Neural crest cell (in vitro differentiated cells): ENCODE results near the gene WDFY3. TPM values are rescaled to one million over a fixed set of nuclear protein-coding genes. Genes with fewer than 3 reads are reported as not detected.

Experiments
- DNase-seq: peaks from one replicate; pipeline ENCODE4 v3.0.0; 2021; ENCODE audit warnings: low read depth, mixed read lengths, low spot score
- H3K27ac Mint-ChIP-seq: one replicate; pipeline ENCODE4 v1.8.0; 2021; ENCODE audit warnings: mild to moderate bottlenecking, mixed read lengths; ENCODE audit not compliant: unreplicated experiment
- H3K27me3 Mint-ChIP-seq: 2 replicates; pipeline ENCODE4 v1.8.0; 2021; ENCODE audit warnings: low read depth, mild to moderate bottlenecking, mixed read lengths
- H3K36me3 Mint-ChIP-seq: 2 replicates; pipeline ENCODE4 v1.8.0; 2021; ENCODE audit warnings: low read depth, mild to moderate bottlenecking, mixed read lengths
- H3K4me1 Mint-ChIP-seq: 2 replicates; pipeline ENCODE4 v1.8.0; 2021; ENCODE audit warnings: mixed read lengths
- H3K4me3 Mint-ChIP-seq: one replicate; pipeline ENCODE4 v1.8.0; 2021; ENCODE audit warnings: mild to moderate bottlenecking, mixed read lengths
- H3K9me3 Mint-ChIP-seq: 2 replicates; pipeline ENCODE4 v1.8.0; 2021; ENCODE audit warnings: mixed read lengths
- total RNA-seq: library from RNA; stranded (reverse); gene quantifications from 2 replicates; pipeline ENCODE4 v1.2.1, GENCODE V29; 2021
- TF ChIP-seq, protein P1 (sequence below): fragments of 200-600 bp; sonication (generic); conservative IDR thresholded peaks from 2 replicates; pipeline ENCODE4 v1.5.0; 2021; ENCODE audit warnings: antibody characterized with exemption, mild to moderate bottlenecking

WDFY3 gene
- total RNA-seq, 1 donor from 2014 or later = 53.5 TPM

DNA sequence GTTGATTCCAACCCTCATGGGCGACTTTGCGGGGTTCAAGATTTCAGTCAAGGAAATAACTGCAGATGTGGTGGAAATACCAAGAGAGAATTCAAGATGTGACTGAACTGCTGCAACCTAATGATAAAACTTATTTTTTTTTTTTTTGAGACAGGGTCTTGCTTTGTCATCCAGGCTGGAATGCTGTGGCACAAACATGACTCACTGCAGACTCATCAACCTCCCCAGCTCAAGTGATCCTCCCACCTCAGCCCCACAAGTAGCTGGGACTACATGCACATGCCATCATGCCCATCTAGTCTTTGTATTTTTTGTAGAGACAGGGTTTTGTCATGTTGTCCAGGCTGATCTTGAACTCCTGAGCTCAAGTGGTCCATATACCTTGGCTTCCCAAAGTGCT, 19.5 kb upstream of the WDFY3 start:
- no peak overlapping the region for H3K4me3 Mint-ChIP-seq
- no peaks in the 10 kb centered on the region for H3K4me1 Mint-ChIP-seq
- no peak overlapping the region for H3K27ac Mint-ChIP-seq
- TF ChIP-seq, protein P1, sequence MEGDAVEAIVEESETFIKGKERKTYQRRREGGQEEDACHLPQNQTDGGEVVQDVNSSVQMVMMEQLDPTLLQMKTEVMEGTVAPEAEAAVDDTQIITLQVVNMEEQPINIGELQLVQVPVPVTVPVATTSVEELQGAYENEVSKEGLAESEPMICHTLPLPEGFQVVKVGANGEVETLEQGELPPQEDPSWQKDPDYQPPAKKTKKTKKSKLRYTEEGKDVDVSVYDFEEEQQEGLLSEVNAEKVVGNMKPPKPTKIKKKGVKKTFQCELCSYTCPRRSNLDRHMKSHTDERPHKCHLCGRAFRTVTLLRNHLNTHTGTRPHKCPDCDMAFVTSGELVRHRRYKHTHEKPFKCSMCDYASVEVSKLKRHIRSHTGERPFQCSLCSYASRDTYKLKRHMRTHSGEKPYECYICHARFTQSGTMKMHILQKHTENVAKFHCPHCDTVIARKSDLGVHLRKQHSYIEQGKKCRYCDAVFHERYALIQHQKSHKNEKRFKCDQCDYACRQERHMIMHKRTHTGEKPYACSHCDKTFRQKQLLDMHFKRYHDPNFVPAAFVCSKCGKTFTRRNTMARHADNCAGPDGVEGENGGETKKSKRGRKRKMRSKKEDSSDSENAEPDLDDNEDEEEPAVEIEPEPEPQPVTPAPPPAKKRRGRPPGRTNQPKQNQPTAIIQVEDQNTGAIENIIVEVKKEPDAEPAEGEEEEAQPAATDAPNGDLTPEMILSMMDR = no peak
- no peak for DNase-seq
- H3K9me3 Mint-ChIP-seq = peaks cover 6% of the 10 kb centered on the region
- H3K36me3 Mint-ChIP-seq = peaks cover 14% of the 10 kb centered on the region
- H3K27me3 Mint-ChIP-seq = no peaks in the 10 kb centered on the region

DNA sequence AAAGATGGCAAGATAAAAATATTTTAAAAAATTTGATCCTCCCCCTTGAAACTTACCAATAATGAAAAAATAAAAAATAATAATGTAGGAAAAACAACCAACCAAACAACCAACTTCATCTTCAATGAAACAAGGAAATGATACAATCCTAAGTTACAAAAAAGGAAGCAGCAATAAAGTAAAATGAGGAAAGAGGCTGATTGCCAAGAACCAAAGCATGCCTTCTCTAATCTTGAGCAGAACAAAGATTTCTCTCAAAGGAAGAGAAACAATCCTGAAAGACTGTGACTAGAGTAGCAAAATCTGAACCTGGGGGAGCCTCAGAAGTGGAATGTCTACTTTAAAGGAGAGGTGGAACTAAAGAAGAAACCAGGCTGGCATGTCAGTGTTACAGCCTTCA, 10.9 kb upstream of the WDFY3 start:
- H3K9me3 Mint-ChIP-seq = no peaks in the 10 kb centered on the region
- no peaks in the 10 kb centered on the region for H3K27me3 Mint-ChIP-seq
- TF ChIP-seq, protein P1 = no peak
- H3K27ac Mint-ChIP-seq = no peak overlapping the region
- H3K36me3 Mint-ChIP-seq = peaks cover 3% of the 10 kb centered on the region
- no peak for DNase-seq
- H3K4me1 Mint-ChIP-seq = no peaks in the 10 kb centered on the region
- no peak overlapping the region for H3K4me3 Mint-ChIP-seq

DNA sequence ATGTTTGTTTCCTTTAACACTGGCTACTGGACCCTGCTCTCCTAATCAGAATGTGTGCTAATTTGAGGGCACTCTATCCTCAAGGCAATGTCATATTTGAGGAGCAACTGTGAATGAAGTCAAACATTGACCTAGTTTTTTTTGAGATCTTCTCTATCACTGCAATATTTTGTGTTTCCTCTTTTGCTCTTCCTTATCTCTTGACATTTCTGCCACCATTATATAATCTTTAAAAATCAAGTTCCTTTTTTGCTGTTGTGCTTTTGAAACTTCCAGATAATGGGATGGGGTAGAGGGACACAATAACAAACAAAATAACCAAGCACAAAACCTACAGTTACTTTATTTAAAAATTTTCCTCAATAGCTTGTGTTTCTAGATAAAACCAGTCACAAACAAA, 7.4 kb upstream of the WDFY3 start:
- Mint-ChIP-seq H3K27me3 (no peaks in the 10 kb centered on the region), H3K4me1 (peaks cover 3% of the 10 kb centered on the region), H3K4me3 (no peak overlapping the region), H3K9me3 (no peaks in the 10 kb centered on the region), H3K36me3 (no peaks in the 10 kb centered on the region), H3K27ac (no peak overlapping the region)
- DNase-seq = no peak
- TF ChIP-seq, protein P1 = no peak

DNA sequence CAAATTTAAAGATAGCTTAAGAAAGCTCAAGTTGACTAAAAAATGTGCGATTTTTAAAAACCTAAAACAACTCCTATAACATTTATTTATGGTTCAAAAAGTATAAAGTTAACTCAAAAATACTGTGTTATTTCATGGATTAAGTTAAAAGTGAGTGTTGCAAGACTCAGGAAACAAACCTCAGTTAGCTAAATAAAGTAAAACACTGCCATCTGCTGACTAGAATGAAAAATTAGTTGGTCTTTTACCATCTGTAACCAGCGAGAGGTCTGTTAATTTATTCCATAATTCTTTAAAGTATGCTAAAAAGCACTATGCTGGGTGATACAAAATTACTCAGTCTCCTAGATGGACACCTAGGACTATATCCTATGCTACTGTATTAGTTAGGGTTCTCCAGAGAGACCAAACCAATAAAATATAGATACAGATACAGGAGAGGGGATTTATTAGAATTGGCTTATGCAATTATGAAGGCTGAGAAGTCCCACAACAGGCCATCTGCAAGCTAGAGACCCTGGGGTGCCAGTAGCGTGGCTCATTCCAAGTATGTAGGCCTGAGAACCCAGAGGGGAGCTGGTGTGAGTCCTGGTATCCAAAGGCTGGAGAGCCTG, 4.9 kb upstream of the WDFY3 start:
- H3K36me3 Mint-ChIP-seq = peaks cover 2% of the 10 kb centered on the region
- H3K4me3 Mint-ChIP-seq = no peak overlapping the region

DNA sequence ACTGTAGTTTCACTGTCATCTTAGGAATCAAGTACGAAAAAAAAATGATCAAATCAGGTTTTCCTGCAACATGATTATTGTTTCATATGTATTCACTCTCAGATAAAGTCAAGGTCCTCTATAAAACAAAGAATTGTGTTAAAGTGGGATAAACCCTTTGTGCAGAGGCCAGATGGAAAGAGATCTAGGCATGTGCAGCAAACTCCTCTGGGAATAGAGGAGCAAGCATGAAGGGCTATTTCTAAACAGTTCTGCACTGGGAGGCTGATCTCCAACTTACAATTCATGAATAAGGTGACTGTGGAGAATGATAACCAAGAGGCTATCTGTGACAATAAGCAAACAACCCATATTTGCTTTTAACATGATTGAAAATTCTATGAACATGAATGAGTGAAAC, 2.4 kb upstream of the WDFY3 start:
- H3K9me3 Mint-ChIP-seq = no peaks in the 10 kb centered on the region
- no peak overlapping the region for H3K27ac Mint-ChIP-seq
- DNase-seq = no peak
- H3K27me3 Mint-ChIP-seq = no peaks in the 10 kb centered on the region
- H3K36me3 Mint-ChIP-seq = peaks cover 3% of the 10 kb centered on the region
- peaks cover 27% of the 10 kb centered on the region for H3K4me1 Mint-ChIP-seq
- peak overlapping the region; percentile 48 for H3K4me3 Mint-ChIP-seq
- TF ChIP-seq, protein P1 = no peak

More for the DNA sequence above, 4.9 kb upstream of the WDFY3 start:
- no peaks in the 10 kb centered on the region for H3K9me3 Mint-ChIP-seq
- no peak overlapping the region for H3K27ac Mint-ChIP-seq
- no peaks in the 10 kb centered on the region for H3K27me3 Mint-ChIP-seq
- TF ChIP-seq, protein P1 = peak; percentile 76
- H3K4me1 Mint-ChIP-seq = peaks cover 15% of the 10 kb centered on the region
- DNase-seq = no peak
